Gastroesophageal sphincter (tissue), 3 donors: Measurements from ENCODE around the gene TNP1.

ENCODE experiments used
- CTCF ChIP-seq, 4 experiments: fragments of 200-600 bp in 2 of 4; fragments of 450-650 bp in 2 of 4; sonication (generic) in 1 of 4; IDR thresholded peaks; one replicate each; pipeline ENCODE4 v1.5.1; 2017 to 2019; ENCODE audit warnings: antibody characterized with exemption in 4 of 4, mild to moderate bottlenecking in 2 of 4, moderate library complexity in 2 of 4
- EP300 ChIP-seq: sonication (generic); formaldehyde crosslinking; IDR thresholded peaks from one replicate; pipeline ENCODE4 v1.6.1; 2017; ENCODE audit warnings: antibody characterized with exemption, mild to moderate bottlenecking
- POLR2A ChIP-seq, 2 donors: fragments of 450-650 bp; IDR thresholded peaks; one replicate each; pipeline ENCODE4 v1.6.1; 2017; ENCODE audit warnings: antibody characterized with exemption in 2 of 2, mild to moderate bottlenecking in 2 of 2, moderate library complexity in 1 of 2
- POLR2AphosphoS5 ChIP-seq: sonication (generic); formaldehyde crosslinking; IDR thresholded peaks from one replicate; pipeline ENCODE4 v1.6.1; 2017; ENCODE audit warnings: antibody characterized with exemption

- TF ChIP-seq CTCF (IDR thresholded peaks at IDR 0.05) (no peak), POLR2AphosphoS5 (no peak), POLR2A (IDR thresholded peaks at IDR 0.05) (no peak), EP300 (no peak)
These were observed 718 bp upstream of the TNP1 start for GRCh38 chr2:216860426-216861137.
